Endothelial cell of hepatic sinusoid (primary cell): ENCODE data around the gene DNMT3L.
"Not testable (repeated sequence)": the region's sequence is repeated elsewhere in the genome, so short reads cannot be mapped to it uniquely, and the experiment has no call there.

Experiments used
- in situ Hi-C: cut with HindIII; loops from 2 replicates; pipeline ENCODE4 v1.10.0; 2017; ENCODE audit warnings: low sequenced_read_pairs

DNMT3L gene

GRCh38 chr21:44295163-44295573, 33.5 kb upstream of the DNMT3L start:
- in situ Hi-C loops: no loop called here

DNA sequence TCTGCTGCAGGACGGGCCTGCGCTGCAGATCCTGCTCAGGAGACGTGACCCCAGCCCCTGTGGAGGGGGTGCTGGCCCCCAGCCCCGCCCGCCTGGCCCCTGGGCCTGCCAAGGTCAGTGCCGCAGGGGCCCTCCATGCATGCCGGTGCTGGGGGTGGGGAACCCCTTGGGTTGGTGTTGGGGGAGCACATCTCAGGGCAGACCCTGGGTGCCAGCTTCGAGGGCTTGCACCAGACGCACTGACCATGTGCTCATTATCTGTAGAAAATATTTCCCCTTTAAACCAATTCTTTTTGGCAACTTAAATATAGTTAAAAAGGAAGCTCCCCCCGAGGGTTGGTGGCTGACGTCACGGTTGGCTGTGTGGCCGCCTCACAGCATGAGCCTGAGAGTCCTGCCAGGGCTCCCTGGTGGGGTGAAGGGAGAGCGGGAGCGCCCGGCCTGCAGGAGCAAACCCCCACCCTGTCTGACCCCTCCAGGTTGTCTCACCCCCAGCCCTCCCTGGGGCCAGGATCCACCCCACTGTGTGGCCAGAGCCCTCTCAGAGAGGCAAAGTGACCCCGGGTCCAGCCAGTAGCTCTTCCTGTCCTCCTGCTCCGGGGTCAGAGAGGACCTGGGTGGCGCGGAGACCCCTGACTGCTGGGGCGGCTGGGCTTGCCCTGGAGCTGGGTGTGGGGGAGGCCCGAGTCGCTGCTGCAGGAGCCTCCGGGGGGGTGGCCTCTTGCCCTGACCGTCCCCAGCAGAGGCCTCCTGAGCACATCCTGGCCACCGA, 32.9 kb upstream of the DNMT3L start:
- in situ Hi-C loops: no loop called here

DNA sequence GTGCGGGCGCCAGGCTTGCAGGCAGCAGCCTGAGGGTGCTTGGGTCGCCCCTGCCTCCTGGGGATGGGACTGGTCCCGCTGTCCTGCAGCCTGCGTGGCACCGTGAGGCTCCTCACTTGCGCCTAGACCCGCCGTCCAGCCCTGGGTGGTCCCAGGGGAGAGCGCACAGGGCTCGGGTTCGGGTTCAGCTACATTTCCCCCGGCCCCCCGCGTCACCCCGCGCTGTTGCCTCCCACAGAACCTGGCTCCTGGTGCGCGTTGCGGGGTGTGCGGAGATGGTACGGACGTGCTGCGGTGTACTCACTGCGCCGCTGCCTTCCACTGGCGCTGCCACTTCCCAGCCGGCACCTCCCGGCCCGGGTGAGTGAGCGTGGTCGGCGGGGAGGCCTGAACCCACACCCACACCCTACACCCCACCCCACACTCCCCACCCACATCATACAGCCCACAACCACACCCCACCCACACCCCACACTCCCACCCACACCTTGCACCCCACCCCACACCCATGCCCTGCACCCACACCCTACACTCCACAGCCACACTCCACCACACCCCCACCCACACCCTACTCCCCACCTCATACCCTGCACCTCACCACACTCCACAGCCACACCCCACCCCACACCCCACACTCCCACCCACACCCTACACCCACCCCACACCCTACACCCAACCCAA, 32.0 kb upstream of the DNMT3L start:
- in situ Hi-C loops: no loop called here

- in situ Hi-C loops: no loop called here
These were observed 31.1 kb upstream of the DNMT3L start for GRCh38 chr21:44292812-44293195.

DNA sequence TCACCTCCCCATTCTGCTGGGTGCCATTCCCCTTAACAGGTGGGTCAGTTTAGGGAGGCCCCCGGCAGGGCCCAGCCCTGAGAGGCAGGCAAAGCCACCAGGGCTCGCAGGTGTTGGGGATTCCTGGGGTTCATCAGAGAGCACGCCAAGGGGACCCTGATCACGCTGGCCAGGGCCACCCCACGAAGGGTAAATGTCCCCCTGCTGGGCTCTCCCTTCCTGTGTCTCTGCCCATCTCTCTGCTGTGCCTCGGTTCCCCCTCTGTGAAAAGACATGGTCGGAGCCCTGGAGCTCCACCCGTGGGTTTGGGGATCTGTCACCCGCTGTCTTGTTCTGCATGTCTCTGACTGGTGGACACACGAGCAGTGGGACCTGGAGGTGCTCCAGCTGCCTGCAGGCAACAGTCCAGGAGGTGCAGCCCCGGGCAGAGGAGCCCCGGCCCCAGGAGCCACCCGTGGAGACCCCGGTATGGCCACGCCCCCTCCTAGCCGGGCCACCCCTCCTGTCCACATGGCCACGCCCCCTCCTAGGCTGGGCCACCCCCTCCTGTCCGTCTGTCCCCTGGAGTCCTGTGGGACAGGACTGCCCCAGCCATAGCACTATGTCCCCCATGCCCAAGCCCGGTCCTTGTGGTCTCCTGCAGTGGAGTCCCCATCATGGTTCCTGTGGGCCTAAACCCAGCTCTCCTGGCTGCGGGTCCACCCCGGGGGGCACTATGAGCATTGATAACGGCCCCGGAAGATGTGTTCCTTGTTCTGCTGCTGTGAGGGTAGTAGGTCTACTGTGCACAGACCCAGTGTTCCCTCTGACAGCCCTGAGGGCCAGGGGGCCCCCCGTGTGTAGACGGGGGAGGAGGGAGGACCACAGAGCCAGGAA, 30.5 kb upstream of the DNMT3L start:
- in situ Hi-C loops: no loop called here

GRCh38 chr21:44291078-44291935, 29.6 kb upstream of the DNMT3L start:
- in situ Hi-C loops: no loop called here

- in situ Hi-C loops: no loop called here
These were observed 28.8 kb upstream of the DNMT3L start for GRCh38 chr21:44290327-44291077.

DNA sequence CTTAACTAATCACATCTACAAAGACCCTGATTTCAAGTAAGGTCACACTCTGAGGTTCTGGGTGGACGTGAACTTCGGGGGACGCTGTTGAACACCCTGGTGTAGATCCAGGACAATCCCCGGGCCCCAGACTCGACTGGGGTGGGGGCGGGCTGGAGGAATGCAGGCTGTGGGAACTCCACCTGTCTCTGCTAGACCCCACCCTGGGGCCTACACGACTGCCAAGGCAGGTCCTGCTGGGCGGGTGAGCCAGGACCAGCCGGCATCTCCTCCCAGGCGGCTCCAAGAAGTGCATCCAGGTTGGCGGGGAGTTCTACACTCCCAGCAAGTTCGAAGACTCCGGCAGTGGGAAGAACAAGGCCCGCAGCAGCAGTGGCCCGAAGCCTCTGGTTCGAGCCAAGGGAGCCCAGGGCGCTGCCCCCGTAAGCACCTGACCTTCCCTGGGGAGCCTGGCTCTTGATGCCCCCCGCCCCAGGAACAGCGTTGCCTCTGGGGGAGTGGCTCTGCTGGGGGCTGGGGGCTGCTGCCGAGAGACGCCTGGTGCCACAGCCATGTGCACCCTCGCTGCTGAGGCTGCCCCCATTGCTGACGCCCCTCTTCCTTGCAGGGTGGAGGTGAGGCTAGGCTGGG, 27.8 kb upstream of the DNMT3L start:
- in situ Hi-C loops: no loop called here

- in situ Hi-C loops: no loop called here
These were observed 26.8 kb upstream of the DNMT3L start for GRCh38 chr21:44288251-44289110.

DNA sequence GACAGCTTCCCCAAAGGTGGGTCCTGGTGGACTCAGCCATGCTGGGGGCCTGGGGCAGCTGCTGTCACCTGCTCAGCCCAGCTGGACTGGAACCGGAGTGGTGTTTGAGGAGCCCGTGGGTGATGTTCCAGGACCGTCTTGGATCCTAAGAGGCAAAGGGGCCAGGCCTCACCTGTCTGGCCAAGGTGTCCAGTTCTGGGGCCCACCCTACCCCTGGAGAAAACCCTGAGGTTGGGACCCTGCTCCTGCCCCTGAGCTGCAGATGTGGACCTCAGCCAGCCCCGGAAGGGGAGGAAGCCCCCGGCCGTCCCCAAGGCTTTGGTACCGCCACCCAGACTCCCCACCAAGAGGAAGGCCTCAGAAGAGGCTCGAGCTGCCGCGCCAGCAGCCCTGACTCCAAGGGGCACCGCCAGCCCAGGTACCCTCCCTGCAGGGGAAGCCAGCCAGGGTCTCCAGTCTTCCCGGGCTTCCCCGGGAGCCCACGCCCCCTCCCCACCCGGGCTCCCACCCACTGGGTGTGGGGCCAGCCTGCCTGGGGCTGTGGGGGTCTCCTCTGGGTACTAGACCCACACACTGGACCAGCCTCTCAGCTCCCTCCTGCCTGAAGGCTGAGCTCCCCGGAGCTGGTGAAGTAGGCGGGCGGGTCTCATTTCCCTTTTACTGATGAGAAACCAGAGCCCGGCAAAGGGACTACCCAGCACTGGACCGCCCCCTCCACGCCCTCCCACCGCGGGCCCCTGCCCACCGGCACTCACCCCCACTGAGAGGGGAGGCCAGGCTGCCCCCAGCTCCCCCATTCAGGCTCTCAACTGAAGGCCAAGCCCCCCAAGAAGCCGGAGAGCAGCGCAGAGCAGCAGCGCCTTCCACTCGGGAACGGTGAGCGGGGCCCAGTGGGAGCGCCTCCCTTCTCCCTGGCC, 25.3 kb upstream of the DNMT3L start:
- in situ Hi-C loops: no loop called here

GRCh38 chr21:44286086-44286715, 24.5 kb upstream of the DNMT3L start:
- in situ Hi-C loops: no loop called here

- in situ Hi-C loops: no loop called here
These were observed 23.7 kb upstream of the DNMT3L start, which contains the start of gene AIRE for GRCh38 chr21:44285138-44285992. AIRE (plus strand) TSS chr21:44285876; CDS start chr21:44286007, 131 bp downstream.

GRCh38 chr21:44283948-44284347, 22.3 kb upstream of the DNMT3L start:
- in situ Hi-C loops: no loop called here

DNA sequence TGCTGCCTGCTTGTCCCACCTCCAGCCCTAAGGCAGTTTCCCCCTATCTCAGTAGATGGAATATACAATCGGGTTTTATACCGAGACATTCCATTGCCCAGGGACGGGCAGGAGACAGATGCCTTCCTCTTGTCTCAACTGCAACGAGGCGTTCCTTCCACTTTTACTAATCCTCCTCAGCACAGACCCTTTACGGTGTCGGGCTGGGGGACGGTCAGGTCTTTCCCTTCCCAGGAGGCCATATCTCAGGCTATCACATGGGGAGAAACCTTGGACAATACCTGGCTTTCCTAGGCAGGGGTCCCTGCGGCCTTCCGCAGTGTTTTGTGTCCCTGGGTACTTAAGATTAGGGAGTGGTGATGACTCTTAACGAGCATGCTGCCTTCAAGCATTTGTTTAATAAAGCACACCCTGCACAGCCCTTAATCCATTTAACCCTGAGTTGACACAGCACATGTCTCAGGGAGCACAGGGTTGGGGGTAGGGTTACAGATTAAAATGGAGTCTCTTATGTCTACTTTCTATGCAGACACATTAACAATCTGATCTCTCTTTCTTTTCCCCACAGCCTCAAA, 21.6 kb upstream of the DNMT3L start:
- in situ Hi-C loops: not testable (repeated sequence)

GRCh38 chr21:44282370-44282769, 20.7 kb upstream of the DNMT3L start:
- in situ Hi-C loops: no loop called here

DNA sequence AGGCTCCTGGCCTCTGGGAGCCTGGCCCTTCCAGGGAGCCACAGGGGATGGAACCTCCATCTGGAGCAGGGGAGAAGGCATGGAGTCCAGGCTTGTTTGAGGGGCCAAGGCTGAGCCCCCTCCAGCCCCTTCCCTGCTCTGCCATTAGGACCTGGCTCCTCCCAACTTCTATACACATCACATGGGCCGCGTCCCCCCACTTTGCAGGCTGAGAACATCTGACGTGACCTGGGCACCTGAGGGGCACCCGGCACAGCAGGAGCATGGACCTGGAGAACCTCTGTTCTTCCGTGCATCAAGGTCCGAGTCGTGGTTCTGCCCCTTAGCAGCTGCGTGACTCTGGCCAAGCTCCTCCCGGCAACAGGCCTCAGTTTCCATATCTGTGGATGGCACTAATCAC, 20.1 kb upstream of the DNMT3L start:
- in situ Hi-C loops: no loop called here
